Activated naive CD8-positive, alpha-beta T cell treated with anti-CD3 and anti-CD28 coated beads, Interleukin-2, amount 50 U/mL, for 24 hours (primary cell): ENCODE measurements around the gene OOSP1.
"Not testable (repeated sequence)": the region's sequence is repeated elsewhere in the genome, so short reads cannot be mapped to it uniquely, and the experiment has no call there.

Source experiments
- ATAC-seq: fragments of 150-1000 bp; cut with Tn5 transposase; one replicate; pipeline ENCODE4 v1.10.0; 2021
- DNase-seq: peaks from one replicate; pipeline ENCODE4 v3.0.0; 2021
- H3K27ac Mint-ChIP-seq: one replicate; pipeline ENCODE4 v1.8.0; 2021; ENCODE audit warnings: mild to moderate bottlenecking, mixed read lengths
- H3K27me3 Mint-ChIP-seq: one replicate; pipeline ENCODE4 v1.8.0; 2021; ENCODE audit warnings: mixed read lengths
- H3K36me3 Mint-ChIP-seq: one replicate; pipeline ENCODE4 v1.8.0; 2021; ENCODE audit warnings: low read depth, mixed read lengths
- H3K4me1 Mint-ChIP-seq: one replicate; pipeline ENCODE4 v1.8.0; 2021; ENCODE audit warnings: mixed read lengths
- H3K4me3 Mint-ChIP-seq: one replicate; pipeline ENCODE4 v1.8.0; 2021; ENCODE audit warnings: mild to moderate bottlenecking, moderate library complexity, mixed read lengths
- H3K9me3 Mint-ChIP-seq: one replicate; pipeline ENCODE4 v1.8.0; 2021; ENCODE audit warnings: mixed read lengths

OOSP1 gene

GRCh38 chr11:59981106-59981770 is 43.0 kb downstream of the OOSP1 start:
- Mint-ChIP-seq H3K27ac (no peak overlapping the region), H3K4me1 (no peaks in the 10 kb centered on the region), H3K4me3 (no peak overlapping the region), H3K9me3 (no peaks in the 10 kb centered on the region), H3K36me3 (no peaks in the 10 kb centered on the region), H3K27me3 (peaks cover 14% of the 10 kb centered on the region)
- DNase-seq (no peak), ATAC-seq (no peak)

GRCh38 chr11:59982037-59982436 is 43.8 kb downstream of the OOSP1 start:
- not testable (repeated sequence) for DNase-seq, H3K36me3 Mint-ChIP-seq, H3K4me3 Mint-ChIP-seq, H3K9me3 Mint-ChIP-seq, ATAC-seq, H3K27ac Mint-ChIP-seq, H3K4me1 Mint-ChIP-seq
- peaks cover 14% of the 10 kb centered on the region for H3K27me3 Mint-ChIP-seq

GRCh38 chr11:59983212-59983611 is 45.0 kb downstream of the OOSP1 start:
- ATAC-seq, result no peak
- DNase-seq, result no peak
- Mint-ChIP-seq H3K27me3 (peaks cover 14% of the 10 kb centered on the region), H3K4me1 (no peaks in the 10 kb centered on the region), H3K36me3 (no peaks in the 10 kb centered on the region), H3K9me3 (no peaks in the 10 kb centered on the region), H3K4me3 (no peak overlapping the region), H3K27ac (no peak overlapping the region)

- no peak for DNase-seq
- Mint-ChIP-seq H3K4me3 (no peak overlapping the region), H3K27ac (no peak overlapping the region), H3K36me3 (no peaks in the 10 kb centered on the region), H3K27me3 (peaks cover 9% of the 10 kb centered on the region), H3K4me1 (no peaks in the 10 kb centered on the region), H3K9me3 (peaks cover 7% of the 10 kb centered on the region)
- no peak for ATAC-seq
Measured at GRCh38 chr11:59984368-59984767, 46.1 kb downstream of the OOSP1 start.

GRCh38 chr11:59990421-59990820 is 52.2 kb downstream of the OOSP1 start:
- no peak for DNase-seq
- Mint-ChIP-seq H3K4me1 (no peaks in the 10 kb centered on the region), H3K27ac (no peak overlapping the region), H3K36me3 (no peaks in the 10 kb centered on the region), H3K9me3 (peaks cover 28% of the 10 kb centered on the region), H3K4me3 (no peak overlapping the region), H3K27me3 (peaks cover 12% of the 10 kb centered on the region)
- ATAC-seq, result no peak

- Mint-ChIP-seq H3K9me3 (peaks cover 28% of the 10 kb centered on the region), H3K27me3 (peaks cover 13% of the 10 kb centered on the region), H3K27ac (no peak overlapping the region), H3K4me1 (no peaks in the 10 kb centered on the region), H3K36me3 (no peaks in the 10 kb centered on the region), H3K4me3 (no peak overlapping the region)
- no peak for ATAC-seq
- no peak for DNase-seq
Measured at GRCh38 chr11:59992425-59992824, 54.2 kb downstream of the OOSP1 start.

- H3K9me3 Mint-ChIP-seq, result no peaks in the 10 kb centered on the region
- H3K27me3 Mint-ChIP-seq, result peaks cover 19% of the 10 kb centered on the region
- no peak overlapping the region for H3K27ac Mint-ChIP-seq
- H3K36me3 Mint-ChIP-seq, result no peaks in the 10 kb centered on the region
- no peak overlapping the region for H3K4me3 Mint-ChIP-seq
- no peak for ATAC-seq
- DNase-seq, result no peak
- H3K4me1 Mint-ChIP-seq, result no peaks in the 10 kb centered on the region
Measured at GRCh38 chr11:59997800-59998199, 59.6 kb downstream of the OOSP1 start.

- Mint-ChIP-seq H3K27ac (no peak overlapping the region), H3K9me3 (no peaks in the 10 kb centered on the region), H3K36me3 (no peaks in the 10 kb centered on the region), H3K4me3 (no peak overlapping the region), H3K4me1 (no peaks in the 10 kb centered on the region), H3K27me3 (peaks cover 20% of the 10 kb centered on the region)
- no peak for DNase-seq
- ATAC-seq, result no peak
Measured at GRCh38 chr11:59999691-60000090, 61.5 kb downstream of the OOSP1 start.

GRCh38 chr11:60003729-60004128 is 65.5 kb downstream of the OOSP1 start:
- ATAC-seq, result no peak
- Mint-ChIP-seq H3K27ac (no peak overlapping the region), H3K4me1 (no peaks in the 10 kb centered on the region), H3K27me3 (peaks cover 14% of the 10 kb centered on the region), H3K36me3 (no peaks in the 10 kb centered on the region), H3K9me3 (no peaks in the 10 kb centered on the region), H3K4me3 (no peak overlapping the region)
- DNase-seq, result no peak

- H3K27me3 Mint-ChIP-seq, result peaks cover 18% of the 10 kb centered on the region
- H3K9me3 Mint-ChIP-seq, result peaks cover 3% of the 10 kb centered on the region
- ATAC-seq, result no peak
- no peak overlapping the region for H3K4me3 Mint-ChIP-seq
- no peaks in the 10 kb centered on the region for H3K4me1 Mint-ChIP-seq
- no peaks in the 10 kb centered on the region for H3K36me3 Mint-ChIP-seq
- DNase-seq, result no peak
- no peak overlapping the region for H3K27ac Mint-ChIP-seq
Measured at GRCh38 chr11:60005360-60005759, 67.1 kb downstream of the OOSP1 start.
